Measurements from ENCODE around the gene GLA.
A peak's percentile ranks its signal among the peaks of the same experiment; 100 is the strongest.

Gene GLA

DNA sequence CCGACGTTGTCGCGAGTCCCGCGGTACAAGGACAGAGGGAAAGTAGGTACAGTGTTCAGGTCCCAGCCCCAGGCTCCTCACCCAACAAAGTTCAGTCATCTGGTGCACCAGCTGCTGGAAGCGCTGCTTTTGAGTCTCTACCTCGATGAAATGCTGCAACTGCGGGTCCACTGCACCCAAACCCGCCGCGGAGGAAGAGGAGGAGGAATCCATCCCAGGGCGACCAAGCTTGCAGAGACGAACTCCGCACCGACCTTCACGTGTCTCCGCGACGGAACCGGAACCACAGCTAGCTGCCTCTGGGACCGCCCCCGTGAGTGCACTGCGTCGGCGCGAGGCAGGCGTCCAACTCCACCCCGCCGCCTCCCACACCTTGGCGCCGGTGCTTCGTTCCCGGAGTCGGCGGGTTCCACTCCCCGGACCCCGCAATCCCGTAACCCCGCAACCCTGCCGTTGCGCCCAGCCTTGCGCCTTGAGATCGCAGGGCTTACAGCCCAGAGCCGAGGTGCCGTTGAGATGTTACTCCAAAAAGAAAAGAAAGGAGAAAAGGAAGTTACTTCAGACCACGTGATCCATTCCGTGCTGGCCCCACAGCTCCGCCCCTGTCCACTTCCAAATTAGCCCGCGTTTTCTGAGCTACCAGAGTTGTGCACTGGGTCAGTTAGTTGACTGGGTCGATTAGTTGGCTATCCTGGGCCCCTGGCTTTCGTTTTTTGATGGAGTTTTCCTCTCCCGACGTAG is 59.1 kb downstream of the GLA start, which contains the start of gene TIMM8A:
TSS of gene TIMM8A (minus strand) at position 291 of the 741 bp plus-strand sequence. CDS start at position 213, 78 bp downstream.
- peak; percentile 63 for DNase-seq

DNA sequence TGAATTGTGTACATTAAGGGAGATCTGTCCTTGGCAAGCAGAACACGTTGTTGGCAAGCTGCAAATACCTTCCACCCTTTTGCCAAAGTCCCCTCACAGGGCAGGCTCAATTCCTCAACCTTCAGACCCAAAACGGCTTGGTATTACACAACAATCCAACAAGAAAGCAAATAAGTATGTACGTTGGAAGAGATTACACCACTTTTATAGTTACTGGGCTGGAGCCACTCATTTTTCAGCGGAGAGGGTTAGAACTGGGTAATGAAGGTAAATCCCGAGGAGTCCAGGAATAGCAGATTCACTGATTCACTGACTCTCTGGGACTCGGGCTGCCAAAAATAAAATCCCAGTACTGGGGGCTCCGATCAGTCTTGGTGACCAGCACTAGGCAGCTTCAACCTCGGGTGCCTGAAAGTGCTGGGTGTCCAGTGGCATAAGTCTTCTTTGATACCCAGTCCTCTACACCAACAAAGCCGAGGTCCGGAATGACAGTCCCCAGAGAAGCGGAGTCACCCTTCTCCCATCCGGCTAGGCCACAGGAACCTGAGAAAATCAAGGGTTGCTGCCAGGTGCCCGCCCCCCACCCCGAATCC is 59.8 kb downstream of the GLA start:
- DNase-seq, result no peak

Measured in activated T-cell treated with anti-CD3 and anti-CD28 coated beads for 4 hours (primary cell).